ENCODE results near the gene LCT. TPM values are rescaled to one million over a fixed set of nuclear protein-coding genes. Genes with fewer than 3 reads are reported as not detected.

LCT gene
- total and polyA plus RNA-seq, 2 of the 13 experiments (the other 11 are each of a cell fraction or from before 2014, with no cell fraction given), result not detected

GRCh38 chr2:135838502-135838901 lies 1.5 kb upstream of the LCT start (continued):
- TF ChIP-seq, protein P1, sequence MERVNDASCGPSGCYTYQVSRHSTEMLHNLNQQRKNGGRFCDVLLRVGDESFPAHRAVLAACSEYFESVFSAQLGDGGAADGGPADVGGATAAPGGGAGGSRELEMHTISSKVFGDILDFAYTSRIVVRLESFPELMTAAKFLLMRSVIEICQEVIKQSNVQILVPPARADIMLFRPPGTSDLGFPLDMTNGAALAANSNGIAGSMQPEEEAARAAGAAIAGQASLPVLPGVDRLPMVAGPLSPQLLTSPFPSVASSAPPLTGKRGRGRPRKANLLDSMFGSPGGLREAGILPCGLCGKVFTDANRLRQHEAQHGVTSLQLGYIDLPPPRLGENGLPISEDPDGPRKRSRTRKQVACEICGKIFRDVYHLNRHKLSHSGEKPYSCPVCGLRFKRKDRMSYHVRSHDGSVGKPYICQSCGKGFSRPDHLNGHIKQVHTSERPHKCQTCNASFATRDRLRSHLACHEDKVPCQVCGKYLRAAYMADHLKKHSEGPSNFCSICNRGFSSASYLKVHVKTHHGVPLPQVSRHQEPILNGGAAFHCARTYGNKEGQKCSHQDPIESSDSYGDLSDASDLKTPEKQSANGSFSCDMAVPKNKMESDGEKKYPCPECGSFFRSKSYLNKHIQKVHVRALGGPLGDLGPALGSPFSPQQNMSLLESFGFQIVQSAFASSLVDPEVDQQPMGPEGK (CRISPR knock-in tag; IDR thresholded peaks at IDR 0.05), result no peak
- TF ChIP-seq EZH2 (conservative IDR thresholded peaks at IDR 0.05; ENCODE audit: low read depth, low read length) (no peak), ZNF234 (CRISPR knock-in tag; conservative IDR thresholded peaks at IDR 0.05) (no peak), HNF4G (IDR thresholded peaks at IDR 0.05; ENCODE audit: borderline replicate concordance, low read depth, low read length) (no peak), HNF4G (CRISPR knock-in tag; IDR thresholded peaks at IDR 0.05; ENCODE audit: borderline replicate concordance, low read depth) (no peak), ZNF552 (CRISPR knock-in tag; IDR thresholded peaks at IDR 0.05; ENCODE audit: borderline replicate concordance) (no peak), MAF1 (CRISPR knock-in tag; IDR thresholded peaks at IDR 0.05; ENCODE audit: borderline replicate concordance) (no peak), ZNF660 (CRISPR knock-in tag; IDR thresholded peaks at IDR 0.05; ENCODE audit: borderline replicate concordance, low read depth) (no peak), NFIC (IDR thresholded peaks at IDR 0.05; ENCODE audit: low read length) (no peak), ZNF143 (CRISPR knock-in tag; IDR thresholded peaks at IDR 0.05) (no peak), ZSCAN29 (CRISPR knock-in tag; conservative IDR thresholded peaks at IDR 0.05) (no peak), GLI4 (CRISPR knock-in tag; IDR thresholded peaks at IDR 0.05; ENCODE audit: borderline replicate concordance) (no peak), GLMP (CRISPR knock-in tag; IDR thresholded peaks at IDR 0.05; ENCODE audit: borderline replicate concordance) (no peak), BHLHE40 (IDR thresholded peaks at IDR 0.05; ENCODE audit: low read length) (no peak), SATB2 (CRISPR knock-in tag; IDR thresholded peaks at IDR 0.05) (no peak), SUZ12 (IDR thresholded peaks at IDR 0.05; ENCODE audit: low read depth, low read length) (no peak), MIXL1 (CRISPR knock-in tag; IDR thresholded peaks at IDR 0.05) (no peak), RXRB (CRISPR knock-in tag; IDR thresholded peaks at IDR 0.05; ENCODE audit: borderline replicate concordance) (no peak)

Measured in HepG2 (cell line).